Mononuclear cell (primary cell): Measurements from ENCODE around the gene FBXL17. TPM values are rescaled to one million over a fixed set of nuclear protein-coding genes. Genes with fewer than 3 reads are reported as not detected.

Source experiments
- H3K27me3 ChIP-seq: 2 replicates; pipeline ENCODE4 v1.6.0; 2011; ENCODE audit warnings: low read length, control low read depth; ENCODE audit not compliant: insufficient read depth
- H3K4me1 ChIP-seq: 2 replicates; pipeline ENCODE4 v1.5.1; 2011; ENCODE audit warnings: mild to moderate bottlenecking, low read length, control low read depth; ENCODE audit not compliant: insufficient read depth
- H3K4me3 ChIP-seq: 2 replicates; pipeline ENCODE4 v1.5.1; 2011; ENCODE audit warnings: mild to moderate bottlenecking, low read length, moderate library complexity
- H3K9me3 ChIP-seq: 2 replicates; pipeline ENCODE4 v1.5.1; 2011; ENCODE audit warnings: low read depth, mild to moderate bottlenecking, control low read depth, low read length
- total RNA-seq: library from RNA; depleted of rRNA; stranded (reverse); fragments of >200 nt; gene quantifications from one replicate; pipeline ENCODE4 v1.2.3, GENCODE V29; 2012

Gene FBXL17
- total RNA-seq, 1 donor = 19.3 TPM

- H3K27me3 ChIP-seq = no peaks in the 10 kb centered on the region
- no peaks in the 10 kb centered on the region for H3K9me3 ChIP-seq
- no peak overlapping the region for H3K4me3 ChIP-seq
- H3K4me1 ChIP-seq = no peaks in the 10 kb centered on the region
Measured at GRCh38 chr5:108356286-108356685, 25.6 kb downstream of the FBXL17 start.

- Histone ChIP-seq H3K4me1 (no peaks in the 10 kb centered on the region), H3K27me3 (no peaks in the 10 kb centered on the region), H3K4me3 (no peak overlapping the region), H3K9me3 (no peaks in the 10 kb centered on the region)
Measured at GRCh38 chr5:108353087-108353486, 28.8 kb downstream of the FBXL17 start.

- H3K4me1 ChIP-seq = no peaks in the 10 kb centered on the region
- H3K27me3 ChIP-seq = no peaks in the 10 kb centered on the region
- no peak overlapping the region for H3K4me3 ChIP-seq
- no peaks in the 10 kb centered on the region for H3K9me3 ChIP-seq
Measured at GRCh38 chr5:108345541-108346171, 36.2 kb downstream of the FBXL17 start.

GRCh38 chr5:108344103-108344822 lies 37.6 kb downstream of the FBXL17 start:
- no peaks in the 10 kb centered on the region for H3K9me3 ChIP-seq

GRCh38 chr5:108341866-108342265 lies 40.0 kb downstream of the FBXL17 start:
- H3K4me1 ChIP-seq = no peaks in the 10 kb centered on the region
- H3K4me3 ChIP-seq = no peak overlapping the region
- H3K27me3 ChIP-seq = no peaks in the 10 kb centered on the region
- no peaks in the 10 kb centered on the region for H3K9me3 ChIP-seq

More at GRCh38 chr5:108344103-108344822, 37.6 kb downstream of the FBXL17 start:
- Histone ChIP-seq H3K4me3 (no peak overlapping the region), H3K27me3 (no peaks in the 10 kb centered on the region), H3K4me1 (no peaks in the 10 kb centered on the region)

- H3K27me3 ChIP-seq = no peaks in the 10 kb centered on the region
- H3K9me3 ChIP-seq = no peaks in the 10 kb centered on the region
- H3K4me1 ChIP-seq = no peaks in the 10 kb centered on the region
Measured at GRCh38 chr5:108340131-108340530, 41.8 kb downstream of the FBXL17 start.

GRCh38 chr5:108339220-108339619 lies 42.7 kb downstream of the FBXL17 start:
- Histone ChIP-seq H3K4me3 (no peak overlapping the region), H3K27me3 (no peaks in the 10 kb centered on the region), H3K4me1 (no peaks in the 10 kb centered on the region), H3K9me3 (no peaks in the 10 kb centered on the region)

More at GRCh38 chr5:108340131-108340530, 41.8 kb downstream of the FBXL17 start:
- H3K4me3 ChIP-seq = no peak overlapping the region

- Histone ChIP-seq H3K9me3 (no peaks in the 10 kb centered on the region), H3K27me3 (no peaks in the 10 kb centered on the region), H3K4me3 (no peak overlapping the region), H3K4me1 (no peaks in the 10 kb centered on the region)
Measured at GRCh38 chr5:108334225-108334624, 47.7 kb downstream of the FBXL17 start.

- no peaks in the 10 kb centered on the region for H3K4me1 ChIP-seq
- H3K9me3 ChIP-seq = no peaks in the 10 kb centered on the region
- no peaks in the 10 kb centered on the region for H3K27me3 ChIP-seq
- no peak overlapping the region for H3K4me3 ChIP-seq
Measured at GRCh38 chr5:108326982-108327381, 54.9 kb downstream of the FBXL17 start.

GRCh38 chr5:108324886-108325285 lies 57.0 kb downstream of the FBXL17 start:
- H3K9me3 ChIP-seq = no peaks in the 10 kb centered on the region
- no peaks in the 10 kb centered on the region for H3K27me3 ChIP-seq

GRCh38 chr5:108321341-108321740 lies 60.6 kb downstream of the FBXL17 start:
- Histone ChIP-seq H3K9me3 (no peaks in the 10 kb centered on the region), H3K27me3 (no peaks in the 10 kb centered on the region), H3K4me3 (no peak overlapping the region), H3K4me1 (no peaks in the 10 kb centered on the region)

More at GRCh38 chr5:108324886-108325285, 57.0 kb downstream of the FBXL17 start:
- Histone ChIP-seq H3K4me1 (no peaks in the 10 kb centered on the region), H3K4me3 (no peak overlapping the region)

GRCh38 chr5:108320231-108320630 lies 61.7 kb downstream of the FBXL17 start:
- no peak overlapping the region for H3K4me3 ChIP-seq
- no peaks in the 10 kb centered on the region for H3K4me1 ChIP-seq
- H3K9me3 ChIP-seq = no peaks in the 10 kb centered on the region
- no peaks in the 10 kb centered on the region for H3K27me3 ChIP-seq

GRCh38 chr5:108315829-108316228 lies 66.1 kb downstream of the FBXL17 start:
- Histone ChIP-seq H3K9me3 (no peaks in the 10 kb centered on the region), H3K27me3 (no peaks in the 10 kb centered on the region), H3K4me1 (no peaks in the 10 kb centered on the region), H3K4me3 (no peak overlapping the region)

- Histone ChIP-seq H3K9me3 (no peaks in the 10 kb centered on the region), H3K4me3 (no peak overlapping the region), H3K27me3 (no peaks in the 10 kb centered on the region), H3K4me1 (no peaks in the 10 kb centered on the region)
Measured at GRCh38 chr5:108312258-108312657, 69.6 kb downstream of the FBXL17 start.

GRCh38 chr5:108311682-108312081 lies 70.2 kb downstream of the FBXL17 start:
- Histone ChIP-seq H3K4me3 (no peak overlapping the region), H3K9me3 (no peaks in the 10 kb centered on the region), H3K4me1 (no peaks in the 10 kb centered on the region), H3K27me3 (no peaks in the 10 kb centered on the region)

GRCh38 chr5:108303611-108304010 lies 78.3 kb downstream of the FBXL17 start:
- H3K9me3 ChIP-seq = no peaks in the 10 kb centered on the region
- no peak overlapping the region for H3K4me3 ChIP-seq
- H3K27me3 ChIP-seq = no peaks in the 10 kb centered on the region
- H3K4me1 ChIP-seq = no peaks in the 10 kb centered on the region
